Osteocyte (in vitro differentiated cells): ENCODE measurements around the gene PFKFB2. TPM values are rescaled to one million over a fixed set of nuclear protein-coding genes. Genes with fewer than 3 reads are reported as not detected.

Experiments used
- DNase-seq: peaks from one replicate; pipeline ENCODE4 v3.0.0; 2021; ENCODE audit warnings: mixed read lengths; ENCODE audit not compliant: unreplicated experiment; ENCODE audit errors: extremely low spot score
- H3K27ac Mint-ChIP-seq: one replicate; pipeline ENCODE4 v1.8.0; 2021; ENCODE audit warnings: mild to moderate bottlenecking, mixed read lengths; ENCODE audit not compliant: unreplicated experiment
- H3K27me3 Mint-ChIP-seq: one replicate; pipeline ENCODE4 v1.8.0; 2021; ENCODE audit warnings: mixed read lengths; ENCODE audit not compliant: unreplicated experiment
- H3K36me3 Mint-ChIP-seq: one replicate; pipeline ENCODE4 v1.8.0; 2021; ENCODE audit warnings: mixed read lengths; ENCODE audit not compliant: unreplicated experiment
- H3K4me1 Mint-ChIP-seq: one replicate; pipeline ENCODE4 v1.8.0; 2021; ENCODE audit warnings: mixed read lengths; ENCODE audit not compliant: unreplicated experiment
- H3K4me3 Mint-ChIP-seq: one replicate; pipeline ENCODE4 v1.8.0; 2021; ENCODE audit warnings: mild to moderate bottlenecking, moderate library complexity, mixed read lengths; ENCODE audit not compliant: unreplicated experiment
- H3K9me3 Mint-ChIP-seq: one replicate; pipeline ENCODE4 v1.8.0; 2021; ENCODE audit warnings: mixed read lengths; ENCODE audit not compliant: unreplicated experiment
- CTCF ChIP-seq: fragments of 200-600 bp; sonication (generic); IDR thresholded peaks from 2 replicates; pipeline ENCODE4 v1.5.0; 2021; ENCODE audit warnings: antibody characterized with exemption, mild to moderate bottlenecking, moderate library complexity
- total RNA-seq: library from RNA; stranded (reverse); gene quantifications from 2 replicates; pipeline ENCODE4 v1.2.1, GENCODE V29; 2021

Gene PFKFB2
- total RNA-seq, 1 donor from 2014 or later: 15.8 TPM

- Mint-ChIP-seq H3K4me3 (no peak overlapping the region), H3K27ac (no peak overlapping the region), H3K27me3 (peaks cover 24% of the 10 kb centered on the region), H3K36me3 (no peaks in the 10 kb centered on the region), H3K4me1 (peaks cover 3% of the 10 kb centered on the region), H3K9me3 (no peaks in the 10 kb centered on the region)
- no peak for TF ChIP-seq CTCF
- DNase-seq: no peak
Measured at GRCh38 chr1:207089627-207090355, 36.7 kb downstream of the PFKFB2 start.

GRCh38 chr1:207091200-207091908 lies 38.3 kb downstream of the PFKFB2 start:
- Mint-ChIP-seq H3K4me3 (no peak overlapping the region), H3K27ac (no peak overlapping the region), H3K9me3 (no peaks in the 10 kb centered on the region), H3K4me1 (no peaks in the 10 kb centered on the region), H3K36me3 (no peaks in the 10 kb centered on the region), H3K27me3 (peaks cover 24% of the 10 kb centered on the region)
- no peak for TF ChIP-seq CTCF
- no peak for DNase-seq

GRCh38 chr1:207093944-207094343 lies 40.9 kb downstream of the PFKFB2 start:
- Mint-ChIP-seq H3K9me3 (no peaks in the 10 kb centered on the region), H3K27ac (no peak overlapping the region), H3K4me1 (no peaks in the 10 kb centered on the region), H3K4me3 (no peak overlapping the region), H3K36me3 (no peaks in the 10 kb centered on the region), H3K27me3 (peaks cover 16% of the 10 kb centered on the region)
- DNase-seq: no peak
- no peak for TF ChIP-seq CTCF

GRCh38 chr1:207097871-207098324 lies 44.8 kb downstream of the PFKFB2 start:
- no peak overlapping the region for H3K4me3 Mint-ChIP-seq
- no peak overlapping the region for H3K27ac Mint-ChIP-seq
- H3K4me1 Mint-ChIP-seq: no peaks in the 10 kb centered on the region
- H3K9me3 Mint-ChIP-seq: no peaks in the 10 kb centered on the region
- peaks cover 17% of the 10 kb centered on the region for H3K27me3 Mint-ChIP-seq
- DNase-seq: no peak
- no peak for TF ChIP-seq CTCF
- H3K36me3 Mint-ChIP-seq: no peaks in the 10 kb centered on the region

GRCh38 chr1:207101720-207102119 lies 48.6 kb downstream of the PFKFB2 start:
- Mint-ChIP-seq H3K4me3 (no peak overlapping the region), H3K27ac (no peak overlapping the region), H3K9me3 (no peaks in the 10 kb centered on the region), H3K4me1 (no peaks in the 10 kb centered on the region), H3K27me3 (peaks cover 17% of the 10 kb centered on the region), H3K36me3 (no peaks in the 10 kb centered on the region)
- DNase-seq: no peak
- TF ChIP-seq CTCF: no peak
